22Rv1 (cell line): ENCODE measurements around the gene DENND1C.

ENCODE experiments used
- CTCF ChIP-seq: fragments of 450-650 bp; IDR thresholded peaks from 2 replicates; pipeline ENCODE4 v1.5.1; 2017; ENCODE audit warnings: mild to moderate bottlenecking
- ZFX ChIP-seq: fragments of 450-650 bp; IDR thresholded peaks from 2 replicates; pipeline ENCODE4 v1.6.1; 2017; ENCODE audit warnings: antibody characterized with exemption, borderline replicate concordance

- TF ChIP-seq CTCF (peak; percentile 57), ZFX (no peak)
Measured at GRCh38 chr19:6417713-6418561, 63.6 kb downstream of the DENND1C start.
